Endothelial cell of umbilical vein (primary cell): ENCODE data around the gene CCNT2. TPM values are rescaled to one million over a fixed set of nuclear protein-coding genes. Genes with fewer than 3 reads are reported as not detected.

Experiments used
- BruUV-seq: library from RNA; stranded (reverse); fragments of 400-500 nt; replicated peaks from 2 replicates; lab custom pipeline; 2021; lab: Mats Ljungman, UMichigan
- CTCF ChIA-PET: fragments of 300-600, 350-600 bp; sonication (Branson Sonifier 250); formaldehyde crosslinking; loops from one replicate; lab custom pipeline; 2021; ENCODE audit warnings: antibody characterized with exemption, inconsistent platforms; lab: Charles Lee
- POLR2A ChIA-PET: fragments of 300-600, 350-600 bp; sonication (Branson Sonifier 250); formaldehyde crosslinking; loops from one replicate; lab custom pipeline; 2021; ENCODE audit warnings: antibody characterized with exemption, inconsistent platforms; lab: Charles Lee
- DNase-seq: peaks from one replicate; pipeline ENCODE4 v3.0.0-alpha.2; 2011; ENCODE audit warnings: low read depth, low spot score
- FAIRE-seq: peaks from 2 replicates; lab custom pipeline; 2011; peaks lifted over from hg19 to GRCh38; lab: Jason Lieb, UNC
- H2AFZ ChIP-seq: 2 replicates; pipeline ENCODE4 v1.6.0; 2012; ENCODE audit warnings: low read depth, low read length, control low read depth, inconsistent platforms
- H3K27ac ChIP-seq: 2 replicates; pipeline ENCODE4 v1.5.1; 2011; ENCODE audit warnings: low read depth, mild to moderate bottlenecking, control low read depth, low read length, moderate library complexity; ENCODE audit not compliant: insufficient read depth
- H3K27me3 ChIP-seq, 2 experiments: 2 replicates each; pipeline versions ENCODE4 v1.6.0 to v1.6.1; 2011; ENCODE audit warnings: low read length in 2 of 2, mixed read lengths in 1 of 2; ENCODE audit not compliant: control insufficient read depth in 2 of 2, insufficient read depth in 2 of 2
- H3K36me3 ChIP-seq, 2 experiments: 2 replicates in 1 of 2; 3 replicates in 1 of 2; pipeline ENCODE4 v1.5.1; 2011; ENCODE audit warnings: low read length in 2 of 2, mild to moderate bottlenecking in 1 of 2, moderate library complexity in 1 of 2; ENCODE audit not compliant: control insufficient read depth in 2 of 2, insufficient read depth in 2 of 2; ENCODE audit errors: extremely low read depth in 1 of 2
- H3K4me1 ChIP-seq: 3 replicates; pipeline ENCODE4 v1.5.1; 2011; ENCODE audit warnings: mild to moderate bottlenecking, low read length; ENCODE audit not compliant: control insufficient read depth, insufficient read depth; ENCODE audit errors: extremely low read depth
- H3K4me2 ChIP-seq: 2 replicates; pipeline ENCODE4 v1.6.1; 2011; ENCODE audit warnings: low read length, control low read depth, mixed read lengths; ENCODE audit not compliant: insufficient read depth
- H3K4me3 ChIP-seq, 3 experiments: fragments of 200-600 bp in 1 of 3; sonication (generic), shearing (Covaris generic) in 1 of 3; replicated peaks in 1 of 3; 2 replicates each; pipeline ENCODE4 v1.5.1; 2011 to 2016; ENCODE audit warnings: control low read depth in 3 of 3, low read length in 3 of 3, mild to moderate bottlenecking in 2 of 3, inconsistent platforms in 1 of 3, low read depth in 1 of 3, moderate library complexity in 1 of 3; ENCODE audit not compliant: insufficient read depth in 1 of 3
- H3K79me2 ChIP-seq: 2 replicates; pipeline ENCODE4 v1.6.0; 2012; ENCODE audit warnings: low read length, inconsistent platforms; ENCODE audit not compliant: control insufficient read depth, insufficient read depth
- H3K9ac ChIP-seq: replicated peaks from 2 replicates; pipeline ENCODE3; 2011; ENCODE audit warnings: low read length, control low read depth; ENCODE audit not compliant: insufficient read depth; ENCODE audit errors: extremely low read depth
- H3K9me1 ChIP-seq: replicated peaks from 3 replicates; pipeline ENCODE4 v1.6.0; 2011; ENCODE audit warnings: mild to moderate bottlenecking, low read length; ENCODE audit not compliant: control insufficient read depth, insufficient read depth; ENCODE audit errors: extremely low read depth
- H3K9me3 ChIP-seq: replicated peaks from 2 replicates; pipeline ENCODE4 v1.5.1; 2012; ENCODE audit warnings: low read length, inconsistent platforms; ENCODE audit not compliant: control insufficient read depth, insufficient read depth
- H4K20me1 ChIP-seq: replicated peaks from 2 replicates; pipeline ENCODE3; 2011; ENCODE audit warnings: mild to moderate bottlenecking, low read length; ENCODE audit not compliant: control insufficient read depth, insufficient read depth; ENCODE audit errors: extremely low read depth
- CTCF ChIP-seq, 2 donors: IDR thresholded peaks; 1 replicate in 1 of 2; 2 replicates in 1 of 2; pipeline ENCODE4 v1.5.1; 2011; ENCODE audit warnings: low read length in 2 of 2, mild to moderate bottlenecking in 2 of 2, moderate library complexity in 2 of 2, control low read depth in 1 of 2, inconsistent platforms in 1 of 2, low read depth in 1 of 2; ENCODE audit not compliant: insufficient read depth in 1 of 2; ENCODE audit errors: extremely low read depth in 1 of 2
- EZH2 ChIP-seq: IDR thresholded peaks from 2 replicates; pipeline ENCODE4 v1.6.1; 2012; ENCODE audit warnings: borderline replicate concordance, low read depth, mild to moderate bottlenecking, moderate library complexity, low read length, inconsistent platforms; ENCODE audit not compliant: severe bottlenecking
- FOS ChIP-seq: IDR thresholded peaks from 2 replicates; pipeline ENCODE4 v1.6.1; 2011; ENCODE audit warnings: mild to moderate bottlenecking, low read length, moderate library complexity, borderline replicate concordance; ENCODE audit not compliant: insufficient read depth
- GATA2 ChIP-seq: IDR thresholded peaks from 2 replicates; pipeline ENCODE4 v1.7.0; 2011; ENCODE audit warnings: low read depth, mild to moderate bottlenecking, moderate library complexity, mixed read lengths, low read length; ENCODE audit not compliant: insufficient read length, insufficient read depth
- JUN ChIP-seq: IDR thresholded peaks from 2 replicates; pipeline ENCODE4 v1.6.1; 2011; ENCODE audit warnings: borderline replicate concordance, low read depth; ENCODE audit not compliant: insufficient read length, insufficient read depth
- MAX ChIP-seq: IDR thresholded peaks from 2 replicates; pipeline ENCODE4 v1.6.1; 2011; ENCODE audit not compliant: insufficient read depth, insufficient read length
- MYC ChIP-seq: IDR thresholded peaks from one replicate; pipeline ENCODE4 v1.6.1; 2011; ENCODE audit warnings: mild to moderate bottlenecking, low read depth, low read length
- POLR2A ChIP-seq: IDR thresholded peaks from 2 replicates; pipeline ENCODE4 v1.6.1; 2012; ENCODE audit warnings: low read depth, mild to moderate bottlenecking, control low read depth, low read length
- POLR2AphosphoS5 ChIP-seq: IDR thresholded peaks from 2 replicates; pipeline ENCODE4 v1.6.1; 2012; ENCODE audit warnings: low read depth, mild to moderate bottlenecking, control low read depth, low read length, moderate library complexity; ENCODE audit not compliant: insufficient read depth
- dilution Hi-C: fragments of 300-500 bp; cut with MboI; formaldehyde crosslinking; loops from one replicate; pipeline ENCODE4 v1.15.0; 2019; ENCODE audit warnings: low sequenced_read_pairs; ENCODE audit not compliant: extremely low pct_ligation_motif_present
- intact Hi-C: fragments of 100-400 bp; cut with micrococcal nuclease; formaldehyde crosslinking; loops from one replicate; pipeline ENCODE4 v1.10.0; 2022
- polyA plus RNA-seq, 4 experiments: library from polyadenylated mRNA; depleted of rRNA in 3 of 4; stranded (reverse) in 3 of 4; unstranded in 1 of 4; fragments of >200 nt; gene quantifications; 2 replicates each; pipeline versions ENCODE4 v1.2.1 to v1.2.3, GENCODE V29; 2011 to 2012; ENCODE audit warnings: missing spikeins in 1 of 4
- total RNA-seq: library from RNA; stranded (reverse); gene quantifications from 2 replicates; pipeline ENCODE4 v1.2.3, GENCODE V29; 2021

The CCNT2 gene
- total and polyA plus RNA-seq, 2 donors (not counting 3 experiments of a cell fraction or from before 2014, with no cell fraction given): 10.3 to 35.5 TPM

- no peaks in the 10 kb centered on the region for H3K9me3 ChIP-seq
- H3K36me3 ChIP-seq: no peaks in the 10 kb centered on the region
- BruUV-seq: no TSS peak
- no peak for FAIRE-seq
- no peaks in the 10 kb centered on the region for H3K9me1 ChIP-seq
- CTCF ChIA-PET: no interaction called here
- no peaks in the 10 kb centered on the region for H4K20me1 ChIP-seq
- H3K27me3 ChIP-seq: no peaks in the 10 kb centered on the region
- H3K4me2 ChIP-seq: no peak overlapping the region
- intact Hi-C loops: no loop called here
- H2AFZ ChIP-seq: no peak overlapping the region
- no peak for DNase-seq
- no peak overlapping the region for H3K4me3 ChIP-seq
- POLR2A ChIA-PET: no interaction called here
- no peak overlapping the region for H3K9ac ChIP-seq
- TF ChIP-seq FOS: no peak
- no peak for TF ChIP-seq MYC
- TF ChIP-seq GATA2: no peak
- TF ChIP-seq POLR2AphosphoS5: no peak
- TF ChIP-seq EZH2: no peak
- no peak for TF ChIP-seq POLR2A
- TF ChIP-seq CTCF (IDR thresholded peaks at IDR 0.05; ENCODE audit: extremely low read depth in 1 of 2, insufficient read depth in 1 of 2, low read depth in 1 of 2, low read length in 2 of 2): no peak
- no peak for TF ChIP-seq JUN
- TF ChIP-seq MAX: no peak
- H3K27ac ChIP-seq: no peak overlapping the region
- no peaks in the 10 kb centered on the region for H3K79me2 ChIP-seq
- no peaks in the 10 kb centered on the region for H3K4me1 ChIP-seq
- dilution Hi-C loops: no loop called here
Measured at GRCh38 chr2:134873152-134873551, 45.5 kb upstream of the CCNT2 start.
